Ishikawa (cell line): ENCODE results near the gene EIF4EBP2.

Source experiments
- CEBPB ChIP-seq: IDR thresholded peaks from 2 replicates; pipeline ENCODE4 v1.6.1; 2012
- CREB1 ChIP-seq: IDR thresholded peaks from 2 replicates; pipeline ENCODE4 v1.6.1; 2012; ENCODE audit warnings: low read depth
- EGR1 ChIP-seq: IDR thresholded peaks from 2 replicates; pipeline ENCODE4 v1.6.1; 2012
- EP300 ChIP-seq: IDR thresholded peaks from 2 replicates; pipeline ENCODE4 v1.6.1; 2012; ENCODE audit warnings: borderline replicate concordance
- FOXM1 ChIP-seq: IDR thresholded peaks from 2 replicates; pipeline ENCODE4 v1.6.1; 2012; ENCODE audit warnings: low read depth, borderline replicate concordance
- MAX ChIP-seq: IDR thresholded peaks from 2 replicates; pipeline ENCODE4 v1.6.1; 2012
- NFIC ChIP-seq: IDR thresholded peaks from 2 replicates; pipeline ENCODE4 v1.6.1; 2012
- RAD21 ChIP-seq: IDR thresholded peaks from 2 replicates; pipeline ENCODE4 v1.6.1; 2012; ENCODE audit warnings: low read depth
- TAF1 ChIP-seq: IDR thresholded peaks from 2 replicates; pipeline ENCODE4 v1.6.1; 2012; ENCODE audit warnings: low read depth, mild to moderate bottlenecking
- TCF12 ChIP-seq: IDR thresholded peaks from 2 replicates; pipeline ENCODE4 v1.6.1; 2012; ENCODE audit warnings: low read depth
- TEAD4 ChIP-seq: IDR thresholded peaks from 2 replicates; pipeline ENCODE4 v1.6.1; 2012
- YY1 ChIP-seq: IDR thresholded peaks from 2 replicates; pipeline ENCODE4 v1.6.1; 2012; ENCODE audit warnings: low read depth
- ZBTB7A ChIP-seq: IDR thresholded peaks from 2 replicates; pipeline ENCODE4 v1.6.1; 2012; ENCODE audit warnings: low read depth
- TF ChIP-seq, protein P1 (sequence below): IDR thresholded peaks from 2 replicates; pipeline ENCODE4 v1.6.1; 2012
- TF ChIP-seq, protein P2 (sequence below): IDR thresholded peaks from 2 replicates; pipeline ENCODE4 v1.6.1; 2012; ENCODE audit warnings: low read depth, mild to moderate bottlenecking

Gene EIF4EBP2

DNA sequence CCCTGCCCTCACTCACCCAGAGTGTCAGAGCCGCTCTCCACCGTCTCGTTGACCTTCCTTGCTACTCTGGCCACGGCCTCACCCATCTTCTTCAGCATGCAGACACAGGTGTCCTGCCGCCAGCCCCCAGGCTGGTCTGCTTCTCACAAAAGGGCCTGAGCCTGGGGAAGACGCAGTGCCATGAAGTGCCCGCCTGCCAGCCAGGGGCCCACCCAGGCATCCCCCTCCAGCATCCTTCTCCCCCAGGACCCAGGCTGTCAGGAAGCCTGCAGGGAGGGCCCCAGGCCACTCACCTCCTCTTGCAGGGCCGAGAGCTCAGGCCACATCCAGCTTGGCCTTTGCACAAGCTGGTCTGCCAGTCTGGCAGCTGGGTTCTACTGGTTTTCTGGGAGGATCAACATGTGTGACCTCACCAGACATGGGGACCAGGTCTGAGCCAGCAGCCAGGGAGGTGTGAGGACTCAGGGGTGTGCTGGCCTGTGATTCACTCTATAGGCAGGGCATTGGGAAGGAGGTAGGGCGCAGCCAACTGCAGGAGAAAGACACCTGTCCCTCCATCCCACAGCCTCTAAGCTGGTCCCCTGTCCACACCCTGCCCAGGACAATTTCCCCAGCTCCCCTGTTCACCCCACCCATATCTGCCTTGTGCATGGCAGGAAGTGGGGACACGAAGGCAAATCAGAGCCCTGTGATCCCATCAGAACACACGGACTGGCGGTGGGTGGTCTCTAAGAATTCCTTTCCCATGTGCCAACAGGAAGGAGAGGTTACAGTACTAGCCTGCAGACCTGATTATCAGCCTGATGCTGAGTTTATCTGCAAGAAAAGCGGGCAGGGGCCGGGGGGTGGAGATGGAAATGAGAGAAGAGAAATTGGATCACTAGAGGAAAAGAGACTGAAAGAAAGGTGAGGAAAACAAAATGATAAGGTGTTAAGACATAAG is 27.2 kb upstream of the EIF4EBP2 start:
- TF ChIP-seq CEBPB (no peak), TCF12 (no peak), NFIC (no peak), FOXM1 (no peak), EP300 (no peak), CREB1 (no peak), ZBTB7A (no peak), TAF1 (no peak), RAD21 (no peak), YY1 (no peak), MAX (no peak), TEAD4 (no peak), EGR1 (no peak)
- TF ChIP-seq, protein P1, sequence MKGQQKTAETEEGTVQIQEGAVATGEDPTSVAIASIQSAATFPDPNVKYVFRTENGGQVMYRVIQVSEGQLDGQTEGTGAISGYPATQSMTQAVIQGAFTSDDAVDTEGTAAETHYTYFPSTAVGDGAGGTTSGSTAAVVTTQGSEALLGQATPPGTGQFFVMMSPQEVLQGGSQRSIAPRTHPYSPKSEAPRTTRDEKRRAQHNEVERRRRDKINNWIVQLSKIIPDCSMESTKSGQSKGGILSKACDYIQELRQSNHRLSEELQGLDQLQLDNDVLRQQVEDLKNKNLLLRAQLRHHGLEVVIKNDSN = no peak
- TF ChIP-seq, protein P2, sequence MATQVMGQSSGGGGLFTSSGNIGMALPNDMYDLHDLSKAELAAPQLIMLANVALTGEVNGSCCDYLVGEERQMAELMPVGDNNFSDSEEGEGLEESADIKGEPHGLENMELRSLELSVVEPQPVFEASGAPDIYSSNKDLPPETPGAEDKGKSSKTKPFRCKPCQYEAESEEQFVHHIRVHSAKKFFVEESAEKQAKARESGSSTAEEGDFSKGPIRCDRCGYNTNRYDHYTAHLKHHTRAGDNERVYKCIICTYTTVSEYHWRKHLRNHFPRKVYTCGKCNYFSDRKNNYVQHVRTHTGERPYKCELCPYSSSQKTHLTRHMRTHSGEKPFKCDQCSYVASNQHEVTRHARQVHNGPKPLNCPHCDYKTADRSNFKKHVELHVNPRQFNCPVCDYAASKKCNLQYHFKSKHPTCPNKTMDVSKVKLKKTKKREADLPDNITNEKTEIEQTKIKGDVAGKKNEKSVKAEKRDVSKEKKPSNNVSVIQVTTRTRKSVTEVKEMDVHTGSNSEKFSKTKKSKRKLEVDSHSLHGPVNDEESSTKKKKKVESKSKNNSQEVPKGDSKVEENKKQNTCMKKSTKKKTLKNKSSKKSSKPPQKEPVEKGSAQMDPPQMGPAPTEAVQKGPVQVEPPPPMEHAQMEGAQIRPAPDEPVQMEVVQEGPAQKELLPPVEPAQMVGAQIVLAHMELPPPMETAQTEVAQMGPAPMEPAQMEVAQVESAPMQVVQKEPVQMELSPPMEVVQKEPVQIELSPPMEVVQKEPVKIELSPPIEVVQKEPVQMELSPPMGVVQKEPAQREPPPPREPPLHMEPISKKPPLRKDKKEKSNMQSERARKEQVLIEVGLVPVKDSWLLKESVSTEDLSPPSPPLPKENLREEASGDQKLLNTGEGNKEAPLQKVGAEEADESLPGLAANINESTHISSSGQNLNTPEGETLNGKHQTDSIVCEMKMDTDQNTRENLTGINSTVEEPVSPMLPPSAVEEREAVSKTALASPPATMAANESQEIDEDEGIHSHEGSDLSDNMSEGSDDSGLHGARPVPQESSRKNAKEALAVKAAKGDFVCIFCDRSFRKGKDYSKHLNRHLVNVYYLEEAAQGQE = no peak

GRCh38 chr10:70378122-70378521 is 25.8 kb upstream of the EIF4EBP2 start:
- TF ChIP-seq, protein P2 = no peak
- TF ChIP-seq MAX = peak; percentile 50; the same call in 1 of the 2 replicates
- no peak for TF ChIP-seq RAD21
- TF ChIP-seq NFIC = peak; percentile 85
- peak; percentile 48; the same call in 1 of the 2 replicates for TF ChIP-seq FOXM1
- peak; percentile 95 for TF ChIP-seq TEAD4
- TF ChIP-seq CEBPB = peak; percentile 60
- TF ChIP-seq TCF12 = peak; percentile 93
- TF ChIP-seq EP300 = peak; percentile 85

DNA sequence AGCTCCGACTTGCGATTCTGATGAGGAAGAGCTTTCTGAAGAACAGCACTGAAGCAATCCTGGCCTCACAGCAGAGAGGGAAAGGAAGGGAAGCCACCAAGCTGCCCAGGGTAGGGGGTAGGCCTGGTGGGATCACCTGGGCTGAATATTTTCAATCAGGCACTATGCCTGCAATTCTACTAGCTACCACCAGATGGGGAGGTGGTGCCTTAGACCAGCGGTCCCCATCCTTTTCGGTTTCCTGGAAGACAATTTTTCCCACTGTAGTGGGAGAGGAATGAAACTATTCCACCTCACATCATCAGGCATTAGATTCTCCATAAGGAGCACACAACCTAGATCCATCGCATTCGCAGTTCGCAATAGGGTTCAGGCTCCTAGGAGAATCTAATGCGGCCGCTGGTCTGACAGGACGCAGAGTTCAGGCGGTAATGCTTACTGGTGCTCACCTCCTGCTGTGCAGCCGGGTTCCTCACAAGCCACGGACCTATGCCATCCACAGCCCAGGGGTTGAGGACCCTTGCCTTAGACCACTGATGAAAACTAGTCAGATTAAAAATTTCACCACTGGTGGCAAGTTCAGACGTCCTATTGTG is 24.3 kb upstream of the EIF4EBP2 start:
- TF ChIP-seq YY1 (no peak), TCF12 (no peak), RAD21 (peak; percentile 48; the same call in 1 of the 2 replicates)

GRCh38 chr10:70380350-70381135 is 23.4 kb upstream of the EIF4EBP2 start:
- TF ChIP-seq CREB1 (no peak), TAF1 (no peak), TCF12 (no peak), RAD21 (no peak), ZBTB7A (no peak), EGR1 (no peak), NFIC (no peak), FOXM1 (no peak), MAX (no peak), EP300 (no peak), TEAD4 (no peak), CEBPB (no peak)
